Cardiac muscle cell (in vitro differentiated cells and primary cell): ENCODE results near the gene PAH. TPM values are rescaled to one million over a fixed set of nuclear protein-coding genes. Genes with fewer than 3 reads are reported as not detected.

ENCODE experiments used
- DNase-seq, 2 donors: peaks; one replicate each; pipeline versions ENCODE4 v3.0.0 to v3.0.0-alpha.2; 2010 to 2017; ENCODE audit warnings: low read depth in 1 of 2, low spot score in 1 of 2
- H3K27ac ChIP-seq: fragments of 200-600 bp; sonication (generic); 2 replicates; pipeline ENCODE4 v1.5.1; 2016
- H3K27me3 ChIP-seq: fragments of 200-600 bp; sonication (generic); 2 replicates; pipeline ENCODE4 v1.6.0; 2016; ENCODE audit warnings: control low read depth
- H3K36me3 ChIP-seq: fragments of 200-600 bp; sonication (generic); 2 replicates; pipeline ENCODE4 v1.5.1; 2016; ENCODE audit warnings: control low read depth
- H3K4me1 ChIP-seq: fragments of 200-600 bp; sonication (generic); 2 replicates; pipeline ENCODE4 v1.8.1; 2017; ENCODE audit warnings: low read depth, mild to moderate bottlenecking, mixed run types
- H3K4me3 ChIP-seq: fragments of 200-600 bp; sonication (generic); 2 replicates; pipeline ENCODE4 v1.5.1; 2016; ENCODE audit warnings: mild to moderate bottlenecking
- H3K9me3 ChIP-seq: fragments of 200-600 bp; sonication (generic); 2 replicates; pipeline ENCODE4 v1.5.1; 2017; ENCODE audit warnings: low read depth, mild to moderate bottlenecking, control low read depth
- CTCF ChIP-seq: IDR thresholded peaks from 2 replicates; pipeline ENCODE4 v1.5.1; 2012; ENCODE audit warnings: low read depth, mild to moderate bottlenecking, low read length
- polyA plus RNA-seq: library from polyadenylated mRNA; unstranded; fragments of >200 nt; fragmentation: Nextera tagmentation; extraction: Ambion mirVana; gene quantifications from 2 replicates; pipeline ENCODE4 v1.2.1, GENCODE V29; 2016
- total RNA-seq: library from RNA; depleted of rRNA; stranded (reverse); fragments of >200 nt; gene quantifications from 2 replicates; pipeline ENCODE4 v1.2.3, GENCODE V29; 2016

PAH gene
- total and polyA plus RNA-seq, 2 experiments from 2014 or later: 0.18 TPM; not detected in 1

DNA sequence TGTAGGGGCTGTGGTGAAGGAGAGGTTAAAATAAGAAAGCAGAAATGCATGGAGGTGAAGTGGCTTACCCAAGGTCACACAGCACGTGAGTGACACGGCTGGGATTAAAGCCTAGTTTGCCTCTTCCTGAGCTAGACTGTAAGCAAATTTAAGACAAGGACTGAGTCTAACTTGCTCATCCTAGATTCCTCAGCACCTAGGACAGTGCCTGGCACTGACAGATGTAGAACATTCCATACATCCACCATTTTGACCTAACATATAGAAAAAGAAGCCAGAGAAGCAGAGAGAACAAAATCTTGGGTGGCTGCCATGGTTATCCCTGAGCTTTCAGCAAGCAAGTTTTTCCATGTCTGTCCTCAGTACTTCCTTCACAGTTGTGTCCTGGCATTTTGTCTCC is 110.5 kb downstream of the PAH start:
- H3K36me3 ChIP-seq: no peaks in the 10 kb centered on the region
- no peak overlapping the region for H3K27ac ChIP-seq
- H3K27me3 ChIP-seq: no peaks in the 10 kb centered on the region
- no peak for DNase-seq
- no peaks in the 10 kb centered on the region for H3K9me3 ChIP-seq
- no peaks in the 10 kb centered on the region for H3K4me1 ChIP-seq
- TF ChIP-seq CTCF: no peak
- no peak overlapping the region for H3K4me3 ChIP-seq

- no peak for DNase-seq
Observed at GRCh38 chr12:102806110-102806509, 110.9 kb downstream of the PAH start.

GRCh38 chr12:102800565-102800964 is 116.5 kb downstream of the PAH start:
- Histone ChIP-seq H3K27me3 (no peaks in the 10 kb centered on the region), H3K36me3 (no peaks in the 10 kb centered on the region), H3K27ac (no peak overlapping the region), H3K9me3 (no peaks in the 10 kb centered on the region), H3K4me3 (no peak overlapping the region), H3K4me1 (no peaks in the 10 kb centered on the region)
- DNase-seq: no peak
- no peak for TF ChIP-seq CTCF

More at GRCh38 chr12:102806110-102806509, 110.9 kb downstream of the PAH start:
- TF ChIP-seq CTCF: no peak
- Histone ChIP-seq H3K4me3 (no peak overlapping the region), H3K9me3 (no peaks in the 10 kb centered on the region), H3K27me3 (no peaks in the 10 kb centered on the region), H3K4me1 (no peaks in the 10 kb centered on the region), H3K27ac (no peak overlapping the region), H3K36me3 (no peaks in the 10 kb centered on the region)

- no peak for TF ChIP-seq CTCF
- no peaks in the 10 kb centered on the region for H3K4me1 ChIP-seq
- no peak for DNase-seq
- H3K36me3 ChIP-seq: no peaks in the 10 kb centered on the region
- no peak overlapping the region for H3K4me3 ChIP-seq
- H3K27me3 ChIP-seq: no peaks in the 10 kb centered on the region
- no peak overlapping the region for H3K27ac ChIP-seq
- H3K9me3 ChIP-seq: no peaks in the 10 kb centered on the region
Observed at GRCh38 chr12:102799229-102799628, 117.8 kb downstream of the PAH start.

DNA sequence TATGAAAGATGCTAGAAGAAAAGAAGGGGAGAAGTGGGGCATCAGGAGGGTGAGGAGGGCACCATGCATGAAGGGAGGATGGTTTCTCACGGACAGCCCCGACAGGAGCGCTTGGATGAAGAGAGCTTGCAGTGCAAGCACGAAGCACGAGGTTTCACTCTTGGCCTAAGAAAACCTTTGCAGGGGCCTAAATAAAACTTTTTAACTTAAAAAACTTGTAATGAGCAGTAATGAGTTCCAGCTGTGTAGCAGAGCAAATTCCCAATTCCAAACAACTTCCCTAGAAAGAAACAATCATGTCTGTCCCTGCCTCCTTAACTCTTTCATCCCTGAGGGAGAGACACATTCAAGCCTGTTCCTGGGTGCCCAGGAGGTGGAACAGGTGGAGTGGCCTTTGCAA is 119.5 kb downstream of the PAH start:
- H3K27me3 ChIP-seq: no peaks in the 10 kb centered on the region
- H3K4me3 ChIP-seq: no peak overlapping the region
- H3K27ac ChIP-seq: no peak overlapping the region
- no peaks in the 10 kb centered on the region for H3K9me3 ChIP-seq
- no peak for TF ChIP-seq CTCF
- H3K4me1 ChIP-seq: no peaks in the 10 kb centered on the region
- DNase-seq: no peak
- H3K36me3 ChIP-seq: no peaks in the 10 kb centered on the region

GRCh38 chr12:102793921-102794320 is 123.1 kb downstream of the PAH start:
- H3K27ac ChIP-seq: no peak overlapping the region
- no peaks in the 10 kb centered on the region for H3K4me1 ChIP-seq
- TF ChIP-seq CTCF: no peak
- H3K27me3 ChIP-seq: no peaks in the 10 kb centered on the region
- no peak overlapping the region for H3K4me3 ChIP-seq
- DNase-seq: no peak
- no peaks in the 10 kb centered on the region for H3K9me3 ChIP-seq
- no peaks in the 10 kb centered on the region for H3K36me3 ChIP-seq
